GM21423 (cell line): Measurements from ENCODE around the gene EXD3.

Experiments used
- ATAC-seq: cut with Tn5 transposase; IDR thresholded peaks from one replicate; pipeline ENCODE4 v1.9.1; 2021; ENCODE audit warnings: mild to moderate bottlenecking, moderate library complexity; ENCODE audit not compliant: unreplicated experiment

The EXD3 gene

DNA sequence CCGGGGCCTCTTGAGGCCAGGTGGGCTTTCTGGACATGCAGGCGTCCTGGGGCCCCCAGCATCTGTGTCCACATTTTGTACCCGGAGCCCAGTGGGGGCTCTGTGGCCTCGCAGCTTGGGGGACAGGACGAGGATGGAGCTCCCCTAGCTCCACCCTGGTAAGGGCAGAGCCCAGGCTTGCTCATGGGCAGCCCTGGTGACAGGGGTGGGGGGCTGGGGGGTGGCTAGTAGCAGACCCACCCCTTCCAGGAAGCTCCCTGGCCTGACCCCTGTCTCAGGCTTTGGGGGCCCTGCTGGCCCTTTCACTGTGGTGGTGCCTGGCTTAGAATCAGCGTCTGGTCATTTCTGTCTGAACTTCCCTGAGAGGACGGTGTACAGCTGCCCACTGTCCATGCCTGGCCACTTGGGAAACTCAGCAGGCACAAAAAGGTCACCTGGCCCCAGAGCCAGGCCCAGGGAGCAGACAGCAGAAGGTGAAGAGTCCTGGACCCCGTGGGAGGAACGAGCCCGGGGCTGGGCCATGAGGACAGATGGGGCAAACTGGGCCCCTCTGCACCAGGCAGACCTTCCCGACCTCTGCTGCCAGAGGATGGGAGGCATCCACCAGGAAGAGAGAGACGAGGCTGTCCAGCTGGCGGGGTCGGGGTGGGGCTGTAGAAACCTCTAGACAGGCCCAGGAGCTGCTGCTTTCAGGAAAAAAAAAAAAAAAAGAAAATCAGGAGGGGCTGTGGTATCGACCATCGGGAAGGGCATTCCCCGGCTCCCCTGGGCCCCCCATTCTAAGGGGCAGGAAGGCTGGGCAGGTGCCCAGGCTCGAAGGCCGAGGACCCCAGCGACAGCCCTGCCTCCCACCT lies 52.8 kb downstream of the EXD3 start:
- ATAC-seq: no peak

DNA sequence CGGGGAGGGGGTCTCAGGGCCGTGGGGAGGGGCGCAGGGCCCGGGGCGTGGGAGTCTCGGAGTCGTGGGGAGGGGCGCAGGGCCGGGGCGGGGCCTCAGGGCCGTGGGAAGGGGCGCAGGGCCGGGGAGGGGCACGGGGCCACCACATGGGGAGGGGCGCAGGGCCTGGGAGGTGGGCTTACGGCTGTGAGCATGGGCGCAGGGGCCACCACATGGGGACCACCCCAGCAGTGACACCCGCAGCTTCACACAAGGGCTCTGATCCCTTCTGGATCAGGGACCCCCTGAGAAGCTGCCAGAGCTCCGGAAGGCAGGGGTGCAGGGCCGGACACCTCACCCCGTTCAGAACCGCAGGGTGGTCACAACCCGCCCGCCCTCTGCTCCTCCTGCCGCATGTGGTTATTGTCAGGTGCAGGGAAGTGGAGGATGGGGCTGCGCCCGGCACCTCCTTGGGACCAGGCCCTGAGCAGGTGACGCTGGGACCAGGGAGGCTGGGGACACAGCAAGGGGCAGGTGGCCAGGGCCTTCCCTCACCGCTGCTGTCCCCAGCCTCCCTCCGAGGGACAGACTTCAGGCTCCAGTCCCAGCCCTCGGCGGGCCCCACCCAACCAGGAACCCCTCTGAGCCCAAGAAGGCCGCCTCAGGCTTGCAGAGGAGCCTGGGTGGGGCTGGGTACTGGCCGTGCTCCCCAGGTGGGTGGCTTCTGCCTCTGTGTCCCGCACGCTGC lies 53.7 kb downstream of the EXD3 start:
- ATAC-seq: no peak

DNA sequence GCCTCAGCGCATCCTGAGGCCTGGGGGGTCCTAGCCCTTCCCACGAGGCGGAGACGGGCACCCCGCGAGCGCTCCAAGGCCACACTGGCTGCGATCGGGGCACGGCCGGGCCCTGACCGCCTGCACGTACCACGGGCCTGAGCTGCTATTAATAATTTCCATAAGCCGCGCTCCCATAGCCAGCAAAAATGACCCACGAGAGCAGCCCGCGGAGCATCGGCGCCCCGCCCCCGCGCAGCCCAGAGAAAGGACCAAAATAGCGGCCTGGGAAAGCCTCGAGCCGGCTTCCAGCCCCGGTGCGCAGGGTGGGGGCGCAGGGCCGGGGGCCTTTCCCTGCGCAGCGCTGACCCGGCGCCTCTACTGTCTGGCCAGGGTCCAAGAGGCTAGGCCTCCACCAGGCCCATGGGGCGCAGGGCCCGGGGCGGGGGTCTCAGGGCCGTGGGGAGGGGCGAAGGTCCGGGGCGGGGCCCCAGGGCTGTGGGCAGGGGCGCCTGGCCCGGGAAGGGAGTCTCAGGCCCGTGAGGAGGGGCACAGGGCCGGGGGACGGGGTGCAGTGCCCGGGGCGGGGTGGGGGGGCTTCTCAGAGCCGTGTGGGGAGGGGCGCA lies 54.4 kb downstream of the EXD3 start:
- no peak for ATAC-seq

DNA sequence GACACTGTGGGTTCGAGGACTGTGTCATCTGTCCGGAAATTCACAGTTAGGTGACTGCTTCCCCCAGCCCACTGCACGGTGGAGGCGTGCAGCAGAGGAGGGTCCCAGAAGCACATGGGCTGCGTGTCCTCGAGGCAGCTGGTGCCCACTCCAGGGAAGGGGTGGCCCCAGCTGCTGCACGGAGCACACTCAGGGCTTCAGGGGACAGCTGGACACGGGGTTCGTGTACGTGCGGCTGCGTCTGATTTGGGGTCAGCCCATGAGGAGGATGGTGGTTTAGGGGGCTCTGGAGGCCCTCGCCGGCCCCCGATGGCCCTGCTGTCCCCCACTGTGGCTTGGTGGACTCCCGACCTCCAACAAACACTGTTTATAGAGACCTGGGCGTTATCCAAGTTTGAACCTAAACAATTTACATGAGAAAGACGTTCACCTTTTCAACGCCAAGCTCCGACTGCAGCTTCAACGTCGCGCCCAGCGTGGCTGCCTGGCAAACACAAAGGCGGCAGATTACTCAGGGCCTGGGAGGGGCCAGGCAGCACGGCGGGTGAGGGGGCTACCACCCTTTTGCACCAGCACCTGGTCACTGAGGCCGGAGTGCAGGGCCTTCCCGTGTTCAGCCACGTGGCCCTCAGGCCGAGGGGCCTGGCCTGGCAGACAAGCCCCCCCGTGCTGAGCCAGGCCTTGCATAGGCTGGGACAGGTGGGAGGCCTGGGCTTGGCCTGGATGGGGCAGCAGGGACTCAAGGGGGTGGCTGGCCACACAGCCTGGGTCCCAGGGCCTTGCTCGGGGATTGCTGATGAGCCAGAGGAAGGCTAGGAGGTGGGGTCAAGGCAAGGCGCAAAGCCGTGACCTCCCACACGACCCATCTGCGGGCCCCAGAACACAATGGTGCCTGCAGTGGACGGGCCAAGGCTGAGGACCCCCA lies 55.2 kb downstream of the EXD3 start:
- no peak for ATAC-seq

DNA sequence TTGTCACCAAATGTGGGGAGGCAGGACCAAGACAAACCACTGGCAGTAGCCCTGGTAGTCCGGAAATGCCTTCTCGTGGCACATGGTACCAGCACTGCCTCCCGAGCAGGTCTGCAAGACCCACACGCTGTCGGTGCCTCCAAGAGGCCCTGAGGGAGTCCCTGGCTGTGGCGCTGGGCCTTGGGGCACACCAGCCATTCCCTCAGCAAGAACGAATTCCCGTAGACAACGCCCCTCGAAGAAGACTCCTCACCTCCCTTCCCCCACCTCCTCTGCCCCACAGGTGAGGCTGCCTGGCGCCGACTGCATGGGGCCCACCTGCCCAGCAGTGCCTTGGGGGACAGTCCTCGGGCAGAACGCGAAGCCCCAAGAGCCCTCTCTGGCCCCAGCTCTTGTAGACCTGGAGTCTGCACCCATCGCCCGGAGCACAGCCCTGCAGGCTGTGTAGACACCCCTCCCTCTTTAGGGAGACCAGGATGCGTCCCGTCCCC lies 56.0 kb downstream of the EXD3 start:
- ATAC-seq: no peak

DNA sequence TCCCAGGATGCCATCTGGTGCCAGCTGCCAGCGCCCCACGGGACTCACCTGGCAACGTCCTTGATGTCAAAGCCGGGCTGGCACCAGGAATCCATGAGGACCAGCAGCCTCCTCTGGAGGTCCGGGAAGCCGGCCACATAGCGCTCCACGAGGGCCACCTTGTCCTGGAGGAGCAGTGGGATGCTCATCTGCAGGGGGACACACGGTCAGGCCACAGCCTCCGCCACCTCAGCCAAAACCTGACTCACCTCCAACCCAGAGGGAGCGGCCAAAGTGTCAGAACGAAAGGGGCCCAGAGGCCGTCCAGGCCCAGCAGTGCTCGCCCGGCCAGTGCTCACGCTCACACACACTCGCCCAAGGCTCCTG lies 56.5 kb downstream of the EXD3 start:
- ATAC-seq: no peak

DNA sequence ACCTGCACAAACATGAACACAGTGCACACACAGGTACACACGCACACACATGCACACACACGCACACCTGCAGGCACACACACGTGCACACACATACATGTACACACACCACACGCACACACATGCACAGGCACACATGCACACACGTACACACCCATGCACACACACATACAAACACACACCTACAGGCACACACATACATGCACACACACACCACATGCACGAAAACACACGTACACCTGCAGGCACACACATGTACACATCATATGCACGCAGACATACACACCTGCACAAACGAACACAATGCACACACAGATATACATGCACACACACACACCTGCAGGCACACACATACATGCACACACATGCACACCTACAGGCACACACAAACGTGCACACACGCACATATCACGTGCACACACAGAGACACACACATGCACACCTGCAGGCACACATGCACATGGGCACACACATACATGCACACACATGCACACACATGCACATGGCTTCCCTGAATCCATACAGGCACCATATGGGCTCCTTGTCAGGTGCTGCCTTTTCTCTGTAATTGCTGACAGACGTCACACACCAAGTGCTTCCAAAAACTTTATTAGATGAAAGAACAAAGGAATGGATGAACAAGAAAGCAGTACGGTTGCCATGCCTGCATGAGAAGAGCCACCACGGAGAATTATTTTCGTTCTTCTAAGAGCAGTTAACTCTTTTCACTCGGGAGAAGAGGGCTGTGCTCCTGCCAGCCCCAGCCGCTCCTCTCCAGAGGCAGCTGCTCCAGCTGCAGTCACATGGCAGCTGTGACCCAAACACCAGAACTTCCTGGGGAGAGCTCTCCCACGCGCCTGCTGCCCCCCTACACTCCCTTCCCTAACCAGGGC lies 57.2 kb downstream of the EXD3 start:
- ATAC-seq: no peak

DNA sequence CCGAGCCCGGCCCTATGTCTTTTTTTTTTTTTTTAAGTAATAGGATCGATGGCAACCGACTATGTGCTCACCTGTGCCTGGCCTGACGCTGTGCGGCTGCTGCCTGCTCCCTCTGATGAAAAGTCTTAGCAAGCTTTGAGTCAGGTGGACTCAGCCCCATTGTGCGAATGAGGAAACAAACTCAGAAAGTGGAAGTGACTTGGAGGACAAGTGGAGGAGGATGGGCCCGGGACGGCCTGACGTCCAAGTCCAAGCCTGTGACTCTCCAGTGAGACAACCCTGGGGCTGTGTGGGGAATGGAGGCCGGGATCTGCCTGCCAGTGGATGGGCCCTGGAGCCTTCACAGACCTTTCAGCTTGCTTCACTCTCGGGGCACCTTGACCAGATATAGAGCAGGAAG lies 57.9 kb downstream of the EXD3 start:
- no peak for ATAC-seq

DNA sequence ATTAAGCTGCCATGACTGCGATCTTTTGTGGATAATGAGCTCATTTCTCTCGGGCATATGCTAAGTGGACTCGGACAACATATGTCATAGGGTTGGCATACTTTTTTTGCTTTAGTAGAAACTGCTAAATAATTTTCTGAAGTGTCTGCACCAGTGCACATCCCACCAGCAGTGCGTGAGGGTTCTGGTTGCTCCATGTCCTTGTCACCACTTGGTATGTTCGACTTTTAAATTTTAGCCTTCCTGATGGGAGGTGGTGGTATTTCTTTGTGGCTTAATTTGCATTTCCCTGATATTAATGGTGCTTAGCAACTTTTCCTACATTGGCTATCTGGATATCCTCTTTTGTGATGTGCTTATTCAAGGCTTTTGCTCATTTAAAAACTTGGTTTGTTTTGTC lies 63.1 kb downstream of the EXD3 start:
- ATAC-seq: no peak

DNA sequence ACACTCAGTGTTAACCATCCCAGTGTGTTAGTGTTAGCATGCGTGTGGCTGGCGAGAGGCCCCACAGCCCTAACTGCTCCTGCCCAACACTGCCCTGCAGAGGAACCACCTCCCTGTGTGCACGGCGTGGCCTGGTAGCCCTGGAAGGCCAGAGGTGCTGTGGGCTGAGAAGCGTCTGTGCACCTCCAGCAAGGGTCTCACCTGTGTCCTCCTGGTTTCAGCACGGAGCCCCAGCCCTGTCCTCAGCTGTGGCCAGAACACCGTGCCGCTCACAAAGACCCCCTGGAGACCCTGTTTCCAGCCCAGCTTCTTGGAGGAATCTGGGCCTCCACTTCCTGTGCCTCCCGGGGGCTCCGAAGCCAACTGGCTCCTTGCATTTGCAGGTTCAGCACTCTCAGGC lies 64.8 kb downstream of the EXD3 start:
- no peak for ATAC-seq

DNA sequence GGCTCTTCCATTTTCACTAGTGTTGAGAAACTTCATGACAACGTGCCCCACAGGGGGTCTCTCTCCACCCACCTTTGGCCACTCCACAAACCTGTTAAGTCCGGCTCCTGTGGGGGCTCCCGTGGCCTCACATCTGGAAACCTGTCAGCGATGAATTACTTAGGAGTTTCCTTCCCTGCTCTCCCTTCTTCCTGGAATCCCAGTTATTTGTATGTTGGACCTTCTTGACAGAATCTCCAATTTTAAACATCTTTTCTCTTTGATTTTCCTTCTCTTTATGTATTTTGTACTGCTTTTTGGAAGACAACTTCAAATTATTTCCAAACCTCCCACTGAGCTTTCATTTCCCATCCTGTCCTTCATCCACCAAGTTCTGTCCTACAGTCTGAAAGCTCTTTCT lies 65.8 kb downstream of the EXD3 start:
- no peak for ATAC-seq

DNA sequence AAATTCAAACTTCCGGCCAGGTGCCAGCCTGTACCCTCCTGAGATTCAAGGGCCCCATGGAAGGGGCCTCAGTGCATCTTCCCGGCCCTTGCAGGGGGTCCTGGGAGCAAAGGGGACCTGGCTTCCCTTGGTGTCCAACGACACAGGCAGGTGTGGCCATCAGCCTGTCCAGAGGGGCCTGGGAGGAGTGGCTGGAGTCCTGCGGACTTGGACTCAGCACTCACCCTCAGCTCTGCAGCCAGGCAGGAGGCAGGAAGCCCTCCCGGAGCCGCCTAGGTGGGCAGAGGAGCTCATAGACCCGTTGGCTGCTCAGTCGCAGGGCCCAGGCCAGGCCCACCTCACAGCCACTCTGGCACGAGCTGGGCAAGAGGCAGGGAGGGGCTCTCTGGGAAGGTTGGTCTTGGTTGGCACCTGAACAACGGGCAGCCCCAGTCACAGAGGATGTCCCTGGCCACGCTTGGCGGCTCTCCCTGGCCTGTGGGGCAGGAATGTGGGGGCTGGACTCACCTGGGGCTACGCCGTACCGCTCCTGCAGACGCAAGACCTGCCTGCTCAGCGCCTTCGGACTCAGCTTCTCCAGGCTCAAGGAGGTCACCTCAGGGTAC lies 67.1 kb downstream of the EXD3 start:
- no peak for ATAC-seq

DNA sequence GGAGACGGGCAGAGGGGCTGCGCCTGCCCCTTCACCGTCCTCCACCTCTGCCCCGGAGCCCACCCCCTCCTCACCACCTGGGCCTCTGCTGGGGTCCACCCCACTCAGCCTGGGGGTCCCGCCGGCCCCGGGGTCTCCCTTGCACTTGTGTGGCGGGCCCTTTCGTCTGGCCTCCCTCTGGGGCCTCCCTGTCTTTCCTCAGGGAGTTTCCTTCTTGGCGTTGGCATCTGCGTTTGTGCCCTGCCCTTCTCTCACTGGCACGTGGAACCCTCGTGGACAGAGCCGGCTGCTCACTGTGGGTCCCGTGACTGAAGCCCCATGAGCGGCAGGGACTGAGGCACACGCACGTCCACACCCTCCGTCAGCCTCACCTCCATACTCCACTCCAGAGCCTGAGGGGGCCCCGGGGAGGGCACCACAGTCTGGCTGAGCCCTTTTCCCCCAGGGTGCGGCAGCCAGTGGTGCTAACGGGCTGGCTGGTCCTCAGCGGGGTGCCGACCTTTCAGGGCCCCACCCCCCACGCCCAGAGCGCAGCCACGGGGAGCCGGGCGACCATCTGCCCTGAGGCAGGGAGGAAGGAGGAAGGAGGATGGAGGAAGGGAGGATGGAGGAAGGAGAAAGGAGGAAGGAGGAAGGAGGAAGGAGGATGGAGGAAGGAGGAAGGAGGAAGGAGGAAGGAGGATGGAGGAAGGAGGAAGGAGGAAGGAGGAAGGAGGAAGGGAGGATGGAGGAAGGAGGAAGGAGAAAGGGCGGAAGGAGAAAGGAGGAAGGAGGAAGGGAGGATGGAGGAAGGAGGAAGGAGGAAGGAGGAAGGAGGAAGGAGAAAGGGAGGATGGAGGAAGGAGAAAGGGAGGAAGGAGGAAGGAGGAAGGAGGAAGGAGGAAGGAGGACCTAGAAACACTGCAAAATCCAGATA lies 67.9 kb downstream of the EXD3 start:
- ATAC-seq: no peak

DNA sequence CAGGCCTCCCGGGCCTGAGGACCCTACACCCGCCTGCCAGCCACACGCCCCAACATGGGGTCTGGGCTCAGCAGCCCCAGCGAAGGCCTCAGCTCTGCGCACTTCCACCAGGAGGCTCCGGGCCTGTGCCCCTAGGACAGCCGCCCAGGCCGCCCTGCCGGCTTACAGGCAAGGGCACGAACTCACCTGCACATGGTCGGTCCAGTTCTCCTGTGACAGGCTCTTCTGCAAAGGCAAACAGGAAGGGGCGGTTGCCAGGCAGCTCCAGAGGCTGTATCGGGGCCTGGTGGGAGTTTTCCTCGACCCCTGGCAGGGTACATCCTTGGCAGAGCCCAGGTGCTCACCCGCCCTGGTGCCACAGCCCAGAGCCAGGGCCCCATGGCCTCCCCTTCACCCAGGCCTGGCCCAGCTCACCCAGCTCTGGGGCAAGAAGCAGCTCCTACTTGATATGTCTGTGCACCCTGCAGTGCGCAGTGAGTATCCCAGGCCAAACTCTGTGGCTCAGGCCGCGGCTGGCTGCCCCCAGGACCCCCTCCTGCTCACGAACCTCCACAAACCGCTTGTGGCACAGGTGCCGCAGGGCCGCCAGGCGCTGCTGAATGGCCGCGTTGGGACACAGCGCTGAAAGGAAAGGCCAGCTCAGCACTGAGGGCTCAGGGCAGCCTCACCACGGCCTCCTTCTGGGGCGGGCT lies 68.7 kb downstream of the EXD3 start:
- ATAC-seq: no peak

DNA sequence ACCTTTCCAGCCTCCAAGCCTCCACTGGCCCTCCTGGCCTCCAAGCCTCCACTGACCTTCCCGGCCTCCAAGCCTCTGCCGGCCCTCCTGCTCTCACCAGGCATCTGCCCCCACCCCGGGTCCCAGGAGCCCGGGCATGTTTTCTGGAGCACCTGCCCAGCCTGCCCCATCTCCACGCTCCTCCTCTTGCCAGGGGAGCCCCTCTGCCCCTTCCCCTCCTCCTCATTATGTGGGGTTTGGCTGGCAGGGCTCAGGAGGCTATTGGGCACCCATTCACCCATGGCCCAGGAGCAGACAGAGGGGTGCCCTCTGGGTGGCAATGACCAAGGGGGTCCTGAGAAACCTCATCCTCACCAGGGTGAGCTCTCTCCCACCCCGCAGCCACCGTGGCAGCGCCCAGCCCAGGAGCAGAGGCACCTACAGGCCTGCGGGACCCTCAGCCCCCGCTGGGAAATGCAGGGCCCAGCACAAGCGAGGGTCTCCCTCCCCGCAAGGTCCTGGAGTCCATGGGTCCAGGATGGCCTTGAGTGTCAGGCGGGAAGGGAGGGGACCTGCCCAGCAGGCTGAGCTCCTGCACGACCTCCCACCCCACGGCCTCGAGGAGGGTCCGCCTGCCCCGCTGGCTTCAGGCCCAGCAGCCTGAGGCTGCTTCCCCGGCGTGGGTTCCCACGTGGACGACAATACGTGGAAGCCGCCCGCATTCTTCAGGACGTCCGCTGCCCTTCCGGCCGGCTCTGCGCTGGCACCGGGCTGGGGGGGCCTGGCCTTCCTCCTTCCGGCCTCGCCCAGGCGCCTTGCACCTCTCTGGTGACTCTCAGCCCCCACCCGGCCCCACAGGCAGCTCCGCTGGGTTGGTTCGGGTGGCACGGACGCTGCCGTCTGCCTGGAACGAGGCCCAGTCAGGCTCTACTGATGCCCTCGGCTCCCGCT lies 69.5 kb downstream of the EXD3 start:
- ATAC-seq: no peak

DNA sequence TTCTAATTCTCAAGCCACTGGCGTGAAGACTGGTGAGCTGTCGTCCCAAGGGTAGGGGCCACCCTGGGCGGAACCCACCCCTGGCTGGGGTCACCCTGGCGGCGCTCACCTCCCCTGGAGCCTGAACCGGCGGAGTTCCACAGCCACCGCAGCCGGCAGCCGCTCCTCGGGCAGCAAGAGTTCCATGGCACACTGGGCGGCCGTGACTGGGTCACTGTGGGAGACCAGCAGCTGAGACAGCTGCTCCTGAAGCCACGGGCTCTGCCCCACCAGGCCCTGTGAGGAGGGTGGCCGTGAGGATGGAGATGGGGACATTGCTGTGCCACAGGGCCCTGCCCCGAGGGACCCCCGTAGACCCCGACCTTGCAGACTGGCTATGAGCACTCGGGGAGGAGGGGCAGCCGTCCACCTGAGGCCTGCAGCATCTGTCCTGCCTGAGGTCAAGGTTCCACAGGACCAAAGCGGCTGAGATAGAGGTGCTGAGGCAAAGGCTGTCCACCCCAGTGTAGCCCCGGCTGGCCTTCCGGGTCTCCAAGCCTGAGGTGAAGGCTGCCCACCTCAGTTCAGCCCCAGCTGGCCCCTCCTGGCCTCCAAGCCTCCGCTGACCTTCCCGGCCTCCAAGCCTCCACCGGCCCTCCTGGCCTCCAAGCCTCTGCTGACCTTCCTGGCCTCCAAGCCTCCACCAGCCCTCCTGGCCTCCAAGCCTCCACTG lies 70.3 kb downstream of the EXD3 start:
- ATAC-seq: no peak
